ENCODE measurements around the gene SCYGR4.

DNA sequence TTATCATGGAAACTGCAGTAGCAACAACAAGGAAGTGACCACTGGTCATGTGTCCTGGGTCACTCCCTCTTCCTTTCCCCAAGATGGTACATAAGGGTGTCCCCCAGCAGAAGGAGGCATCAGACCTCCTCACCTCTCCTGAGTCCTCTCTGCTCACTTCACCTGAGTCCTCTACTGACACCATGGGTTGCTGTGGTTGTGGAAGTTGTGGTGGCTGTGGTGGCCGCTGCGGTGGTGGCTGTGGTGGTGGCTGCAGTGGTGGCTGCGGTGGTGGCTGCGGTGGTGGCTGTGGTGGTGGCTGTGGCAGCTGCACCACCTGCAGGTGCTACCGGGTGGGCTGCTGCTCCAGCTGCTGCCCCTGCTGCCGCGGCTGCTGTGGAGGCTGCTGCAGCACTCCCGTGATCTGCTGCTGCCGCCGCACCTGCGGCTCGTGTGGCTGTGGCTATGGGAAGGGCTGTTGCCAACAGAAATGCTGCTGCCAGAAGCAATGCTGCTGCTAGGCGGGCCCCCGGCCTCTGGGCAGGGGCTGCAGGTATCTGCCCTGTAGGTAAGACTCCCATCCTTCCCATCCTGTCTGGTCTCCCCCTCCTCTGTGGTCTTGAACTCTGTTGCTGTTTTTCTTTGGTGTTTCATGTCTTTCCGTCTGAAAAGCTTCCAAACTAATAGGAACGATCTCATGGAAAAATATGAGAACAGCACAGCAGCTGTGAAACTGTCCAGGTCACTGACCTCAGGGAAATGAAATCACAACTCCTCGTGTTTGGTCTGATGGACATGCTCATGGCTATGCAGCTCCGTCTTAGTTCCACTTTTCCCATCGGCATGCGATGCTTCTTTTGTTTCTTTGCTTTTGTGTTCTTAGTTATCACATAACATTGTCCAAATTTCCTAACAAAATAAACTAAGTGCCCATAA, at the start of gene SCYGR4:
- TF ChIP-seq GATA2 (CRISPR knock-in tag; IDR thresholded peaks at IDR 0.05) (no peak), BRF1 (IDR thresholded peaks at IDR 0.05; ENCODE audit: borderline replicate concordance, extremely low read depth, insufficient read length) (no peak), BHLHE40 (IDR thresholded peaks at IDR 0.05; ENCODE audit: low read length) (no peak)

All from K562 (cell line).